HG02973 (cell line): ENCODE results near the gene MRGPRD.

Experiments
- ATAC-seq: cut with Tn5 transposase; IDR thresholded peaks from one replicate; pipeline ENCODE4 v1.9.1; 2021; ENCODE audit warnings: moderate library complexity; ENCODE audit not compliant: unreplicated experiment

The MRGPRD gene, protein sequence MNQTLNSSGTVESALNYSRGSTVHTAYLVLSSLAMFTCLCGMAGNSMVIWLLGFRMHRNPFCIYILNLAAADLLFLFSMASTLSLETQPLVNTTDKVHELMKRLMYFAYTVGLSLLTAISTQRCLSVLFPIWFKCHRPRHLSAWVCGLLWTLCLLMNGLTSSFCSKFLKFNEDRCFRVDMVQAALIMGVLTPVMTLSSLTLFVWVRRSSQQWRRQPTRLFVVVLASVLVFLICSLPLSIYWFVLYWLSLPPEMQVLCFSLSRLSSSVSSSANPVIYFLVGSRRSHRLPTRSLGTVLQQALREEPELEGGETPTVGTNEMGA

GRCh38 chr11:68980776-68981065, at the start of gene MRGPRD:
Gene MRGPRD, minus strand, starts transcription at chr11:68980986. Its CDS starts 0 bp downstream, at chr11:68980986.
- ATAC-seq: no peak

GRCh38 chr11:69030301-69030700, 49.5 kb upstream of the MRGPRD start:
- no peak for ATAC-seq

DNA sequence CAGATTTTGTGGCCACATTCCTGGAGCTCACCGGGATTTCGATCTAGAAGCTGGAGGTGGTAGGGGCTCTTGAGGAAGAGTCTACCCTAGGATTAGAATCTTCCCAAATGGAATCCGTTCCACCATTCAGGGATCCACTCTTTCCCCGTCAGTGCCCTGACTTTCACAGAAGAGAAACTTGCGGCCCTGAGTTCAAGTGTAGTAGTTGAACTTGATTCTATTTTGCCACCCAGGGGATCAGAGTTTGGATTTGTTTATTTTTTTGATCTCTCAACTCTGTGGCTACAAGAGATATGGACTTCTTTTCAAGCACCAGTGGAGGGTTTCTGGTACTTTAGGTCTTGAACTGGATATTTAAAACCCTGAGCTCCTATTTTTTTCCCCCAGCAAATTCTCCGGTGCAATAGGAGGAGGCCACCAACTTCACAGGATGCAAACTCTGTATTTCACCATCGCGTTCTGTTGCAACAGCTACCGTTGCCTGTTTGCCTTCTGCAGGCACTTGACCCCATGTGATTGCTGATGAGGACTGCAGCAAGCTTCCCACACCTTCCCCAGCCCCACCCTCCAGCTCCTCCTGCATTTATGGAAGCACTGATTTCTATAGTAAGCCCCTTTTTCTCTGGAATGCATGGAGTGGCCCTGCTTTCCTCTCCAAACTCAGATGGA, 47.1 kb upstream of the MRGPRD start:
- ATAC-seq: no peak

GRCh38 chr11:69024509-69024908, 43.7 kb upstream of the MRGPRD start:
- ATAC-seq: no peak

GRCh38 chr11:69022260-69022659, 41.5 kb upstream of the MRGPRD start:
- no peak for ATAC-seq

- no peak for ATAC-seq
Observed at GRCh38 chr11:69018924-69019323, 38.1 kb upstream of the MRGPRD start.

- no peak for ATAC-seq
Observed at GRCh38 chr11:69017951-69018350, 37.2 kb upstream of the MRGPRD start.

- ATAC-seq: no peak
Observed at GRCh38 chr11:69014898-69015549, 34.2 kb upstream of the MRGPRD start.

GRCh38 chr11:69014084-69014851, 33.5 kb upstream of the MRGPRD start:
- ATAC-seq: no peak

DNA sequence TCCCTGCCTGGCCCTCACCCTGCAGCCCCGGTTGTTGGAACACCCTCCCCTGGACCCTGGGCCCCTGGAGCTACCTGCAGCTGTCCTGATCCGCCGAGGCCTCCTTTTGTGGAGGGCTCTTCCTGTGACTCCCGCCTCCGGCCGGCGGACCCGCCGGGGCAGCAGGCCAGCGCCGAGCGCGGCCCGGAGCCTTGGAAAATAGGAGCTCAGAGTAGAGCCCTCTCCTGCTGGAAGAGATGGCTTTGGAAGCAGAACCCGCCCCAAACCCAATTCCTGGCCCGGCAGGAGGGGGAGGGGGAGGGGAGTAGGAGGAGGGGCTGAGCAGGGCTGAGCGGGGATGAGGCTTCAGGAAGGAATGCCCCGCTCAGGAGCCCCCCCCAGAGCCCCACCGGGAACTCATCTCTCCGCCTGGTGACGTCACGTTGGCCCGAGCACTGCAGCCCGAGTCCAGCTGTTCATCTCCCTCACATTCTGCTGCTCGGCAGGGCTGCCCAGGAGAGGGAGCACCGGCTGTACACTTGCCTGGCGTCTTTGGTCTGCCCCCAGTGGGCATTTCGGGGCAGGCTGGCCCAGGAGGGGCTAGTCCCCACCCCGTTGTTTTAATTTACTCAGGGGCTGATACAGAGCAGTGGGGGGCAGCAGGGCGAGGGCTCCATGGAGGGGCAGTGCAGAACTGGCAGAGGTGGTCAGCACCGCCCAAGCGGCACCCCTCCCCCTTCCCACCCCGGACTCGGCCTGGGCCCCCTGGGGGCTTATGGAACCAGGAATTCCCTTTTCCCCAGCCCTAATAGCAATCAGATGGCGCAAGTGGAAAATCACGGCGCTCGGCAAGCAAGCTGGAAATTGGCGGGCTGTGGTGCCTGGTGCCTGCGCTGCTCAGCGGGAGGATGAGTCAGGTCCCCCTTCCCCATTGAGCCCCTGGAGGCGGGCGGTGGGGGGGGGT, 32.5 kb upstream of the MRGPRD start, which contains the start of gene MRGPRF:
Gene MRGPRF, minus strand, starts transcription at position 238 of the 943 bp plus-strand sequence. CDS start 3,345 bp downstream, outside the sequence.
- ATAC-seq: no peak

- ATAC-seq: no peak
Observed at GRCh38 chr11:69012092-69013008, 31.6 kb upstream of the MRGPRD start.

- ATAC-seq: no peak
Observed at GRCh38 chr11:69011624-69012091, 30.9 kb upstream of the MRGPRD start.

GRCh38 chr11:69010964-69011623, 30.3 kb upstream of the MRGPRD start:
- no peak for ATAC-seq

- ATAC-seq: no peak
Observed at GRCh38 chr11:69010361-69010891, 29.6 kb upstream of the MRGPRD start.

DNA sequence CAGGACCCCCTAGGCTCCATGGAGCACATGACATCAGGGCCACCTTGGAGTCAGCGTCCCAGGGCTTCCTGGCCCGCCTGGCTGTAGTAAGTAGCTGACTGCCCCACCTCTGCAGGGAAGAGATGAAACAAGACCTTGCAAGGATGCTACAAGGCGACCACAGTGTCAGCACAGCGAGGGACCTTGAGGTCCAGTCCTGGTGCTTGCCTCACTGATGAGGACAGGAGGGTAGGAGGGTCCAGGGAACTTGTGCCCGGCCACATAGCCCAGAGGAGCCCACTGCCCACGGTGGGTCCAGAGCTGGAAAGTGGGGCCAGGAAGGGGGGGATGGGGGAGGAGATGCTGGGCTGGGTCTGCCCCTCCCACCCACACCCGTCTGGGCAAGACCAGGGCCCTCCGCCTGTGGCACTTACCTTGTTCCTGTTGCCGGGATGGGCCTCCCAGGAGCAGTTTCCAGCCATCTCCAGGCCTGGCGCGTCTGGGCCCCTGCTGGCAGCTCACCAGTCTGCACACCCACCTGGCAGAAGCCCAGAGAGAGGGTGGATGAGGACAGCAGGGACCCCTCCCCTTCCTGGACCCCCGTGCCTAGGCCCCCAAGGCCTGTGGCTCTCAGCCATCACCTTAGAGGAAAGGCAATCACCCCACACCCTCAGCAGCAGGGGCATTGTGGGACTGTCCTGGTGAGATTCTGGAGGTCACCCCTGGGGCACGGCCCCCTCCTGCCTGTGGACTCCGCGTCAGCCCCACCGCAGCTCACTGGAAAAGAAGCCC, 28.8 kb upstream of the MRGPRD start:
- ATAC-seq: no peak

DNA sequence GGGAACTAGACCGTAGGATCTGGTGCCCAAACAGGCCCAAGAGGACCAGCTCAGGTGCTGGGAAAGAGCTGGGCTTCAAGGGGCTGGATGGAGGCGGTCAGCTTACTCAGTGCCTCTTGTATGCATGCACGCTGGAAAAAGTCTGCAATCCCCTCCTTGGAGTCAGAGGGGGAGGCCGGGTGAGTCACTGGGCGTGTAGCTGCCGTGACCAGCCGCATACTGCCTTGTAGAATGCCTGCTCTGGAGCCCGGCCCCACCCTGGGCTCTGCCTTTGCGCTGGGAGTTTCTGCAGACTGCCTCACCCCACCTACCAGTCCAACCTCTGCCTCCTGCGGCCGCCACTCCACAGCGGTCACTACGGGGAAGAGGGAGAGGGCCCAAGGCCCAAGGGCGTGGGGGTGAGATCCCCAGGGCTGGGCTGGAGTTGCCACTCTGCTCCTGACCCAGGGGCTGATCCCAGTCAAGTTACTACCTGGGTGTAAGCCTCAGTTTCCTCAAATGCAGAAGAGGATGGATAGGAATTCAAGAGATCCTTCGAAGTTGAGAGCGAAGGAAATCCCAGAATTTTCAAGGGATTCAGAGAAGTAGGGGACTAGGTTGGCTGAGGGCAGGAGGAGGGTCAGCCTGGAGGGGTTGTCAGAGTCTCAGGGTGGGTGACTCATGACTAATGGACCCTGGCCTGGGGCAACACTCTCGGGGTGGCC, 28.1 kb upstream of the MRGPRD start:
- no peak for ATAC-seq

GRCh38 chr11:69007975-69008381, 27.2 kb upstream of the MRGPRD start:
- no peak for ATAC-seq
